Lung (tissue), 13 donors: ENCODE results near the gene AKR1C2. TPM values are rescaled to one million over a fixed set of nuclear protein-coding genes. Genes with fewer than 3 reads are reported as not detected.
"Not testable (repeated sequence)": the region's sequence is repeated elsewhere in the genome, so short reads cannot be mapped to it uniquely, and the experiment has no call there.

Experiments
- ATAC-seq: fragments of 200-7000 bp; cut with Tn5 transposase; one replicate; pipeline ENCODE4 v1.9.1; 2020; ENCODE audit warnings: moderate number of reproducible peaks; ENCODE audit not compliant: insufficient read depth, low FRiP score
- DNase-seq, 3 donors: peaks; one replicate each; pipeline ENCODE4 v3.0.0-alpha.2; 2013 to 2017
- H3K27ac ChIP-seq, 2 donors: one replicate each; pipeline ENCODE4 v1.5.1; 2013; ENCODE audit warnings: mild to moderate bottlenecking in 2 of 2, moderate library complexity in 2 of 2, control low read depth in 1 of 2, inconsistent platforms in 1 of 2, low read depth in 1 of 2, low read length in 1 of 2
- H3K27me3 ChIP-seq, 3 donors: one replicate each; pipeline ENCODE4 v1.5.1; 2013; ENCODE audit warnings: low read length in 2 of 3; ENCODE audit not compliant: control insufficient read depth in 3 of 3, insufficient read depth in 3 of 3
- H3K36me3 ChIP-seq, 4 donors: one replicate each; pipeline ENCODE4 v1.5.1; 2013; ENCODE audit warnings: low read length in 4 of 4, mild to moderate bottlenecking in 1 of 4, moderate library complexity in 1 of 4; ENCODE audit not compliant: control insufficient read depth in 4 of 4, insufficient read depth in 4 of 4
- H3K4me1 ChIP-seq, 5 donors: one replicate each; pipeline ENCODE4 v1.5.1; 2013; ENCODE audit warnings: low read length in 5 of 5, mild to moderate bottlenecking in 2 of 5, moderate library complexity in 1 of 5; ENCODE audit not compliant: control insufficient read depth in 5 of 5, insufficient read depth in 5 of 5
- H3K4me3 ChIP-seq: one replicate; pipeline ENCODE4 v1.5.1; 2013; ENCODE audit warnings: mild to moderate bottlenecking, control low read depth, moderate library complexity
- H3K9ac ChIP-seq, 2 donors: one replicate each; pipeline ENCODE4 v1.5.1; 2013; ENCODE audit warnings: low read length in 2 of 2, control low read depth in 1 of 2; ENCODE audit not compliant: insufficient read depth in 1 of 2
- H3K9me3 ChIP-seq, 4 donors: one replicate each; pipeline ENCODE4 v1.5.1; 2013; ENCODE audit warnings: low read length in 3 of 4, mild to moderate bottlenecking in 1 of 4, moderate library complexity in 1 of 4; ENCODE audit not compliant: control insufficient read depth in 4 of 4, insufficient read depth in 3 of 4
- CTCF ChIP-seq: IDR thresholded peaks from 2 replicates; pipeline ENCODE4 v1.5.1; 2012; ENCODE audit warnings: mild to moderate bottlenecking; ENCODE audit errors: control extremely low read depth, extremely low read depth
- WGBS, 2 donors: extraction: QIAGEN DNeasy Blood & Tissue Kit; methylation state at CpG; one replicate each; pipeline ENCODE4 v1.1.7; 2013; 5-methylcytosine and 5-hydroxymethylcytosine counted together
- polyA plus RNA-seq, 2 donors: library from polyadenylated mRNA; stranded (reverse); fragments of 200-250 nt; gene quantifications; one replicate each; pipeline ENCODE4 v1.2.1, GENCODE V29; 2013
- small RNA-seq: library from RNA; depleted of rRNA; stranded (forward); fragments of <200 nt; gene quantifications from one replicate; pipeline ENCODE3, GENCODE V24; 2014; ENCODE audit warnings: low replicate concordance
- total RNA-seq, 2 donors: library from RNA; depleted of rRNA in 1 of 2; stranded (reverse); fragments of >200 nt in 1 of 2; gene quantifications; one replicate each; pipeline ENCODE4 v1.2.1, GENCODE V29; 2014 to 2021
- donor health status: control.
- donor health status: control.
- donor health status: Bipolar disorder and iron deficiency.
- donor health status: healthy.
- donor health status: DM: yes; HTN: yes; CAD: no.

The AKR1C2 gene
- total and polyA plus RNA-seq, 4 donors = 1.8 to 56.6 (median 27.4) TPM

GRCh38 chr10:4941540-4942330 is 61.9 kb downstream of the AKR1C2 start:
- H3K4me3 ChIP-seq = no peak overlapping the region
- DNase-seq (no peak), ATAC-seq (no peak)
- H3K4me1 ChIP-seq = peaks cover 0 to 2% (median under 1%) of the 10 kb centered on the region in 5 donors
- no peak for TF ChIP-seq CTCF
- no peaks in the 10 kb centered on the region for H3K36me3 ChIP-seq
- no peaks in the 10 kb centered on the region for H3K27me3 ChIP-seq
- H3K9ac ChIP-seq = no peak overlapping the region
- H3K9me3 ChIP-seq = no peaks in the 10 kb centered on the region
- WGBS, 2 donors = 68 to 74% methylated on average over 5 of the region's 5 CpGs
- peak overlapping the region in 1 of 2 donors; percentile 31 for H3K27ac ChIP-seq

GRCh38 chr10:4940909-4941308 is 62.7 kb downstream of the AKR1C2 start:
- 93 to 95% methylated on average over 2 of the region's 2 CpGs for WGBS, 2 donors
- not testable (repeated sequence) for H3K36me3 ChIP-seq, H3K4me3 ChIP-seq, DNase-seq, H3K27me3 ChIP-seq, ATAC-seq, H3K9me3 ChIP-seq, H3K4me1 ChIP-seq, H3K27ac ChIP-seq, H3K9ac ChIP-seq

- not testable (repeated sequence) for H3K27ac ChIP-seq, H3K4me3 ChIP-seq, DNase-seq, H3K9me3 ChIP-seq, H3K9ac ChIP-seq, H3K27me3 ChIP-seq, H3K36me3 ChIP-seq, ATAC-seq, H3K4me1 ChIP-seq
- 87 to 91% methylated on average over 5 to 6 of the region's 6 CpGs for WGBS, 2 donors
These were observed 63.6 kb downstream of the AKR1C2 start for GRCh38 chr10:4940073-4940428.

GRCh38 chr10:4939224-4940072 is 64.2 kb downstream of the AKR1C2 start:
- no peak overlapping the region for H3K4me3 ChIP-seq
- peaks cover 0 to 2% (median 0%) of the 10 kb centered on the region in 5 donors for H3K4me1 ChIP-seq
- DNase-seq (no peak), ATAC-seq (no peak)
- H3K27me3 ChIP-seq = no peaks in the 10 kb centered on the region
- H3K27ac ChIP-seq = no peak overlapping the region
- no peaks in the 10 kb centered on the region for H3K36me3 ChIP-seq
- no peak overlapping the region for H3K9ac ChIP-seq
- WGBS, 2 donors = 70 to 79% methylated on average over 7 of the region's 7 CpGs
- peaks cover 0 to 2% (median 0%) of the 10 kb centered on the region in 4 donors for H3K9me3 ChIP-seq
- TF ChIP-seq CTCF = no peak

Small RNAs within 50 kb of the gene (small RNA-seq; reads per million reads assigned to genes)
- not detected for gene RF00096

Other genes starting within 250 kb of the AKR1C2 start
- 1 to 10 TPM; 5.6 to 7.5 TPM for gene AKR1E2, start 177.7 kb downstream of the AKR1C2 start, total RNA-seq
- 1 to 10 TPM; 1.5 to 2.1 TPM for gene AKR1E2, start 177.7 kb downstream of the AKR1C2 start, polyA plus RNA-seq
- 10 to 100 TPM in 1 of 2 donors, 1 to 10 TPM in 1; 7.9 to 55.1 TPM for gene AKR1C1, start 40.4 kb downstream of the AKR1C2 start, total RNA-seq
- gene AKR1C1, start 40.4 kb downstream of the AKR1C2 start, polyA plus RNA-seq = 10 to 100 TPM; 36.9 to 53.5 TPM
- 100 to 1,000 TPM in 1 of 2 donors, 1 to 10 TPM in 1; 8.9 to 116 TPM for gene AKR1C3, start 90.6 kb upstream of the AKR1C2 start, total RNA-seq
- 10 to 100 TPM; 63.4 to 74.1 TPM for gene AKR1C3, start 90.6 kb upstream of the AKR1C2 start, polyA plus RNA-seq
- under 1 TPM in 1 of 2 donors, not detected in 1; 0.46 TPM for gene AKR1C8, start 181.3 kb upstream of the AKR1C2 start, total RNA-seq
- under 1 TPM; 0.03 to 0.18 TPM for gene AKR1C8, start 181.3 kb upstream of the AKR1C2 start, polyA plus RNA-seq
- gene AKR1C4, start 193.0 kb upstream of the AKR1C2 start, total RNA-seq = not detected
- under 1 TPM in 1 of 2 donors, not detected in 1; 0.02 TPM for gene AKR1C4, start 193.0 kb upstream of the AKR1C2 start, polyA plus RNA-seq